ENCODE data around the gene KRTAP6-3. TPM values are rescaled to one million over a fixed set of nuclear protein-coding genes. Genes with fewer than 3 reads are reported as not detected.

Gene KRTAP6-3
- total and polyA plus RNA-seq, 2 donors (not counting 1 experiment from before 2014, with no cell fraction given), result not detected

GRCh38 chr21:30634906-30635305 is 42.7 kb downstream of the KRTAP6-3 start, which contains the start of gene KRTAP20-2:
Gene KRTAP20-2 (plus strand): TSS chr21:30635206. CDS start chr21:30635264, 58 bp downstream.
- intact Hi-C loops (cut with micrococcal nuclease), result no loop called here
- Mint-ChIP-seq H3K27me3 (no peaks in the 10 kb centered on the region), H3K4me3 (no peak within 1 kb of the TSS), H3K4me1 (no peaks in the 10 kb centered on the region), H3K9me3 (ENCODE audit: insufficient read depth) (peaks cover 9% of the 10 kb centered on the region), H3K27ac (no peak within 1 kb of the TSS)
- H3K27ac ChIP-seq (ENCODE audit: low read length in 2 of 2), result no peak within 1 kb of the TSS
- no peaks in the 10 kb centered on the region for H3K36me3 ChIP-seq (replicated peaks in 1 of 2; ENCODE audit: control extremely low read depth in 1 of 2, control insufficient read depth in 1 of 2, extremely low read depth in 1 of 2, insufficient read depth in 2 of 2, low read length in 1 of 2)
- no peaks in the 10 kb centered on the region for H3K27me3 ChIP-seq (replicated peaks in 1 of 4; ENCODE audit: control extremely low read depth in 1 of 4, control insufficient read depth in 3 of 4, insufficient read depth in 4 of 4, low read length in 3 of 4)
- TF ChIP-seq CTCF (IDR thresholded peaks at IDR 0.05) (no peak), EZH2 (IDR thresholded peaks at IDR 0.05; ENCODE audit: borderline replicate concordance, insufficient read depth, low read depth, low read length, poor library complexity, severe bottlenecking) (no peak)
- no CpG with 5 or more reads among the region's 1 CpG for WGBS (ENCODE audit: insufficient coverage)
- no peaks in the 10 kb centered on the region for H4K20me1 ChIP-seq (ENCODE audit: control insufficient read depth, insufficient read depth, low read length, poor library complexity, severe bottlenecking)
- H3K4me2 ChIP-seq (replicated peaks; ENCODE audit: low read depth, low read length, poor library complexity, severe bottlenecking), result no peak within 1 kb of the TSS
- ChIA-PET POLR2A (no interaction called here), CTCF (no interaction called here)
- DNase-seq, result no peak
- H2AFZ ChIP-seq (ENCODE audit: insufficient read depth, low read depth, low read length, poor library complexity, severe bottlenecking), result no peak within 1 kb of the TSS
- H3K4me3 ChIP-seq (ENCODE audit: control extremely low read depth in 1 of 5, extremely low read depth in 1 of 5, insufficient read depth in 1 of 5, low read depth in 2 of 5, low read length in 4 of 5), result no peak within 1 kb of the TSS
- peaks cover 0 to 2% (median 0%) of the 10 kb centered on the region in 3 donors for H3K9me3 ChIP-seq (ENCODE audit: control extremely low read depth in 1 of 3, control insufficient read depth in 2 of 3, insufficient read depth in 1 of 3, low read length in 2 of 3)
- H3K79me2 ChIP-seq (ENCODE audit: control insufficient read depth, insufficient read depth, low read length), result no peaks in the 10 kb centered on the region
- H3K9ac ChIP-seq (ENCODE audit: low read length), result no peak within 1 kb of the TSS
- no peaks in the 10 kb centered on the region for H3K4me1 ChIP-seq (ENCODE audit: control insufficient read depth in 2 of 2, insufficient read depth in 2 of 2, low read length in 2 of 2)
- ATAC-seq (ENCODE audit: low read depth), result no peak

GRCh38 chr21:30638686-30639085 is 46.4 kb downstream of the KRTAP6-3 start:
- intact Hi-C loops (cut with micrococcal nuclease), result no loop called here

More at GRCh38 chr21:30638686-30639085, 46.4 kb downstream of the KRTAP6-3 start:
- Mint-ChIP-seq H3K27me3 (no peaks in the 10 kb centered on the region), H3K4me1 (no peaks in the 10 kb centered on the region), H3K4me3 (no peak overlapping the region), H3K9me3 (ENCODE audit: insufficient read depth) (peaks cover 5% of the 10 kb centered on the region), H3K27ac (no peak overlapping the region)
- CTCF ChIA-PET, result no interaction called here
- no peak overlapping the region for H2AFZ ChIP-seq (ENCODE audit: insufficient read depth, low read depth, low read length, poor library complexity, severe bottlenecking)
- DNase-seq (no peak), ATAC-seq (ENCODE audit: low read depth) (no peak)
- POLR2A ChIA-PET, result no interaction called here
- H3K9me3 ChIP-seq (ENCODE audit: control extremely low read depth in 1 of 3, control insufficient read depth in 2 of 3, insufficient read depth in 1 of 3, low read length in 2 of 3), result no peaks in the 10 kb centered on the region
- WGBS (ENCODE audit: insufficient coverage), result 100% methylated on average over 2 of the region's 3 CpGs
- no peaks in the 10 kb centered on the region for H3K36me3 ChIP-seq (replicated peaks in 1 of 2; ENCODE audit: control extremely low read depth in 1 of 2, control insufficient read depth in 1 of 2, extremely low read depth in 1 of 2, insufficient read depth in 2 of 2, low read length in 1 of 2)
- no peaks in the 10 kb centered on the region for H3K79me2 ChIP-seq (ENCODE audit: control insufficient read depth, insufficient read depth, low read length)
- no peak overlapping the region for H3K4me3 ChIP-seq (ENCODE audit: control extremely low read depth in 1 of 5, extremely low read depth in 1 of 5, insufficient read depth in 1 of 5, low read depth in 2 of 5, low read length in 4 of 5)
- no peak overlapping the region for H3K4me2 ChIP-seq (replicated peaks; ENCODE audit: low read depth, low read length, poor library complexity, severe bottlenecking)
- TF ChIP-seq EZH2 (IDR thresholded peaks at IDR 0.05; ENCODE audit: borderline replicate concordance, insufficient read depth, low read depth, low read length, poor library complexity, severe bottlenecking), result no peak
- H3K4me1 ChIP-seq (ENCODE audit: control insufficient read depth in 2 of 2, insufficient read depth in 2 of 2, low read length in 2 of 2), result no peaks in the 10 kb centered on the region
- H3K27me3 ChIP-seq (replicated peaks in 1 of 4; ENCODE audit: control extremely low read depth in 1 of 4, control insufficient read depth in 3 of 4, insufficient read depth in 4 of 4, low read length in 3 of 4), result no peaks in the 10 kb centered on the region
- no peak overlapping the region for H3K27ac ChIP-seq (ENCODE audit: low read length in 2 of 2)
- H4K20me1 ChIP-seq (ENCODE audit: control insufficient read depth, insufficient read depth, low read length, poor library complexity, severe bottlenecking), result no peaks in the 10 kb centered on the region
- H3K9ac ChIP-seq (ENCODE audit: low read length), result no peak overlapping the region

Measured in B cell (primary cell).